GM12878 (cell line): ENCODE results near the gene ABCA13. TPM values are rescaled to one million over a fixed set of nuclear protein-coding genes. Genes with fewer than 3 reads are reported as not detected.

Source experiments
- ATAC-seq: fragments of 200-7000 bp; cut with Tn5 transposase; 3 replicates; pipeline ENCODE4 v1.9.1; 2020; ENCODE audit warnings: mild to moderate bottlenecking, moderate library complexity
- BruUV-seq: library from RNA; stranded (reverse); fragments of 400-500 nt; replicated peaks from 2 replicates; lab custom pipeline; 2021; lab: Mats Ljungman, UMichigan
- CTCF ChIA-PET: fragments of 300-600 bp; sonication (Branson Sonifier 250); formaldehyde crosslinking; extraction: SDS; loops from one replicate; lab custom pipeline; 2021; ENCODE audit warnings: inconsistent platforms; lab: Yijun Ruan, JAX
- POLR2A ChIA-PET: fragments of 350-600 bp; formaldehyde crosslinking; extraction: SDS; loops from one replicate; lab custom pipeline; 2021; ENCODE audit warnings: inconsistent platforms; lab: Charles Lee
- RAD21 ChIA-PET: fragments of 300-600 bp; sonication (Branson Sonifier 250); formaldehyde crosslinking; loops from one replicate; lab custom pipeline; 2023; ENCODE audit warnings: antibody characterized with exemption; ENCODE audit not compliant: unreplicated experiment; lab: Charles Lee
- SMC1A ChIA-PET: fragments of 300-600 bp; sonication (Branson Sonifier 250); formaldehyde crosslinking; loops from one replicate; lab custom pipeline; 2023; ENCODE audit not compliant: unreplicated experiment, uncharacterized antibody; lab: Charles Lee
- DNase-seq: peaks from one replicate; pipeline ENCODE4 v3.0.0-alpha.2; 2011; ENCODE audit warnings: low read depth, low spot score
- FAIRE-seq: peaks from 3 replicates; lab custom pipeline; 2011; peaks lifted over from hg19 to GRCh38; lab: Jason Lieb, UNC
- H2AFZ ChIP-seq: 2 replicates; pipeline ENCODE4 v1.6.0; 2011; ENCODE audit warnings: low read depth, low read length, control low read depth; ENCODE audit not compliant: control insufficient read depth
- H3K27ac ChIP-seq: 2 replicates; pipeline ENCODE4 v1.5.1; 2011; ENCODE audit warnings: control low read depth; ENCODE audit not compliant: control insufficient read depth, insufficient read depth
- H3K27me3 ChIP-seq, 2 experiments: replicated peaks in 1 of 2; 2 replicates each; pipeline versions ENCODE4 v1.6.0 to v1.6.1; 2011; ENCODE audit warnings: low read length in 1 of 2; ENCODE audit not compliant: control insufficient read depth in 2 of 2, insufficient read depth in 2 of 2
- H3K36me3 ChIP-seq, 2 experiments: 2 replicates each; pipeline ENCODE4 v1.5.1; 2011; ENCODE audit warnings: low read length in 1 of 2; ENCODE audit not compliant: control insufficient read depth in 2 of 2, insufficient read depth in 2 of 2
- H3K4me1 ChIP-seq: 2 replicates; pipeline ENCODE4 v1.6.1; 2011; ENCODE audit warnings: mild to moderate bottlenecking, low read length, moderate library complexity, mixed read lengths; ENCODE audit not compliant: control insufficient read depth, insufficient read depth
- H3K4me2 ChIP-seq: 2 replicates; pipeline ENCODE4 v1.6.0; 2011; ENCODE audit warnings: control low read depth; ENCODE audit not compliant: control insufficient read depth, insufficient read depth
- H3K4me3 ChIP-seq: fragments of 200-600 bp; sonication (generic); 2 replicates; pipeline ENCODE4 v1.5.1; 2016
- H3K79me2 ChIP-seq: 2 replicates; pipeline ENCODE4 v1.6.0; 2011; ENCODE audit warnings: low read length; ENCODE audit not compliant: control insufficient read depth, insufficient read depth
- H3K9ac ChIP-seq: 2 replicates; pipeline ENCODE4 v1.8.0; 2011; ENCODE audit warnings: low read length, control low read depth, mixed read lengths; ENCODE audit not compliant: control insufficient read depth, insufficient read depth
- H3K9me3 ChIP-seq: replicated peaks from 3 replicates; pipeline ENCODE4 v1.5.1; 2011; ENCODE audit warnings: mild to moderate bottlenecking, low read length; ENCODE audit not compliant: control insufficient read depth, insufficient read depth
- H4K20me1 ChIP-seq: 2 replicates; pipeline ENCODE4 v1.6.0; 2011; ENCODE audit not compliant: control insufficient read depth, insufficient read depth
- CHD1 ChIP-seq: IDR thresholded peaks from 2 replicates; pipeline ENCODE4 v1.6.1; 2012; ENCODE audit warnings: low read depth, low read length, improper control_type of control experiment
- CTCF ChIP-seq, 3 experiments: IDR thresholded peaks in 2 of 3; conservative IDR thresholded peaks in 1 of 3; 2 replicates each; pipeline ENCODE4 v1.5.1; 2011; ENCODE audit warnings: low read depth in 3 of 3, low read length in 3 of 3, mild to moderate bottlenecking in 3 of 3, control low read depth in 2 of 3, moderate library complexity in 2 of 3, inconsistent platforms in 1 of 3, mixed read lengths in 1 of 3; ENCODE audit not compliant: control insufficient read depth in 2 of 3, insufficient read depth in 1 of 3; ENCODE audit errors: extremely low read depth in 1 of 3
- RAD21 ChIP-seq: IDR thresholded peaks from 2 replicates; pipeline ENCODE4 v1.6.1; 2011; ENCODE audit warnings: mild to moderate bottlenecking, low read depth, low read length, moderate library complexity; ENCODE audit not compliant: insufficient read depth
- SMC3 ChIP-seq: IDR thresholded peaks from 2 replicates; pipeline ENCODE4 v1.6.1; 2011; ENCODE audit warnings: low read length, improper control_type of control experiment, borderline replicate concordance
- SREBF2 ChIP-seq: IDR thresholded peaks from 2 replicates; pipeline ENCODE4 v1.6.1; 2012; ENCODE audit warnings: mild to moderate bottlenecking, low read length
- TCF7 ChIP-seq: IDR thresholded peaks from 2 replicates; pipeline ENCODE4 v1.6.1; 2014; ENCODE audit warnings: antibody characterized with exemption, borderline replicate concordance
- ZNF622 ChIP-seq: fragments of 450-650 bp; IDR thresholded peaks from 2 replicates; pipeline ENCODE4 v1.6.1; 2017; ENCODE audit warnings: mild to moderate bottlenecking, inconsistent platforms
- WGBS: methylation state at CpG from one replicate; pipeline ENCODE4 v1.1.6; 2016; ENCODE audit warnings: low lambda C conversion rate; ENCODE audit not compliant: insufficient replicate concordance, insufficient coverage; ENCODE audit errors: missing lambda C conversion rate; 5-methylcytosine and 5-hydroxymethylcytosine counted together
- in situ Hi-C: fragments of 300-500 bp; cut with MboI; formaldehyde crosslinking; loops from 9 replicates; pipeline ENCODE4 v1.14.3; 2018; ENCODE audit warnings: mixed read lengths
- intact Hi-C: fragments of 100-400 bp; cut with micrococcal nuclease; formaldehyde crosslinking; loops from one replicate; pipeline ENCODE4 v1.14.2; 2022; ENCODE audit not compliant: unreplicated experiment
- polyA plus RNA-seq, 11 experiments: library from polyadenylated mRNA; depleted of rRNA in 4 of 11; unstranded in 6 of 11; stranded (reverse) in 5 of 11; fragments of >200 nt; fragmentation: Nextera tagmentation in 4 of 11; fragmentation: Illumina TruSeq in 1 of 11; extraction: Ambion mirVana in 4 of 11; extraction: Trizol in 1 of 11; gene quantifications; 1 replicate in 1 of 11; 2 replicates in 10 of 11; pipeline versions ENCODE4 v1.2.1 to v1.2.3, GENCODE V29; 2011 to 2016; ENCODE audit warnings: inconsistent platforms in 2 of 11, missing spikeins in 2 of 11, low read depth in 1 of 11
- total RNA-seq, 4 experiments: library from RNA; depleted of rRNA in 3 of 4; stranded (reverse); fragments of >200 nt in 3 of 4; fragmentation: Illumina TruSeq in 1 of 4; extraction: Trizol in 1 of 4; gene quantifications; 2 replicates each; pipeline versions ENCODE4 v1.2.1 to v1.2.3, GENCODE V29; 2013 to 2021
- TF ChIP-seq, protein P1 (sequence below): IDR thresholded peaks from 2 replicates; pipeline ENCODE4 v1.6.1; 2011; ENCODE audit warnings: low read depth, mild to moderate bottlenecking, low read length, moderate library complexity, borderline replicate concordance; ENCODE audit errors: extremely low read depth

ABCA13 gene
- total and polyA plus RNA-seq, 10 of the 15 experiments (the other 5 are each of a cell fraction or from before 2014, with no cell fraction given) = under 0.01 to 0.98 (median 0.04) TPM; not detected in 2

GRCh38 chr7:48337012-48337621 lies 165.9 kb downstream of the ABCA13 start:
- no peaks in the 10 kb centered on the region; a peak in 1 of 4 replicates for H3K27me3 ChIP-seq
- H3K79me2 ChIP-seq = no peaks in the 10 kb centered on the region
- no peak overlapping the region for H3K9ac ChIP-seq
- ChIA-PET RAD21 (interaction anchor here (1.2 kb wide), 1 partner anchor 9 kb away, joined by 3 read pairs; no protein-coding TSS in a partner anchor), SMC1A (interaction anchor here (1.1 kb wide), 1 partner anchor 38 kb away, joined by 4 read pairs; no protein-coding TSS in a partner anchor), CTCF (interaction anchor here (1.0 to 1.3 kb wide), 3 partner anchors 8 to 18 kb away, joined by 3 read pairs; no protein-coding TSS in a partner anchor), POLR2A (no interaction called here)
- H2AFZ ChIP-seq = no peak overlapping the region
- WGBS = 38% methylated on average over 5 of the region's 5 CpGs
- DNase-seq (no peak), ATAC-seq (peak; percentile 72), FAIRE-seq (no peak)
- no peak for TF ChIP-seq TCF7
- TF ChIP-seq RAD21 = 0 out of 2 replicates have a peak, but pooled peaks have one; percentile 33
- TF ChIP-seq CHD1 = no peak
- TF ChIP-seq ZNF622 = no peak
- no peak for TF ChIP-seq SREBF2
- TF ChIP-seq CTCF (IDR thresholded peaks at IDR 0.05 in 2 of 3, conservative IDR thresholded peaks at IDR 0.05 in 1 of 3; ENCODE audit: control insufficient read depth in 2 of 3, extremely low read depth in 1 of 3, insufficient read depth in 1 of 3, low read depth in 3 of 3, low read length in 3 of 3) = peak; percentile 49 to 58 (median 51); a peak in 5 of 6 replicates
- peak; percentile 27; the same call in 1 of the 2 replicates for TF ChIP-seq SMC3
- TF ChIP-seq, protein P1, sequence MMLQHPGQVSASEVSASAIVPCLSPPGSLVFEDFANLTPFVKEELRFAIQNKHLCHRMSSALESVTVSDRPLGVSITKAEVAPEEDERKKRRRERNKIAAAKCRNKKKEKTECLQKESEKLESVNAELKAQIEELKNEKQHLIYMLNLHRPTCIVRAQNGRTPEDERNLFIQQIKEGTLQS = no peak
- no peaks in the 10 kb centered on the region for H4K20me1 ChIP-seq
- H3K36me3 ChIP-seq = no peaks in the 10 kb centered on the region
- BruUV-seq = no TSS peak
- no peaks in the 10 kb centered on the region for H3K4me1 ChIP-seq
- H3K27ac ChIP-seq = no peak overlapping the region
- in situ Hi-C loops = no loop called here
- H3K9me3 ChIP-seq = no peaks in the 10 kb centered on the region
- no peak overlapping the region for H3K4me3 ChIP-seq
- intact Hi-C loops = no loop called here
- no peak overlapping the region for H3K4me2 ChIP-seq
